Testis (tissue), 2 donors: ENCODE data around the gene POGLUT3.

Experiments
- POLR2A ChIP-seq: fragments of 450-650 bp; IDR thresholded peaks from one replicate; pipeline ENCODE4 v1.6.1; 2017; ENCODE audit warnings: antibody characterized with exemption, mild to moderate bottlenecking, moderate library complexity
- TF ChIP-seq, protein P1 (sequence below), 3 experiments: fragments of 450-650 bp in 2 of 3; fragments of 200-600 bp in 1 of 3; sonication (generic) in 1 of 3; IDR thresholded peaks; one replicate each; pipeline ENCODE4 v1.5.1; 2016 to 2019; ENCODE audit warnings: antibody characterized with exemption in 3 of 3, mild to moderate bottlenecking in 2 of 3, moderate library complexity in 1 of 3

DNA sequence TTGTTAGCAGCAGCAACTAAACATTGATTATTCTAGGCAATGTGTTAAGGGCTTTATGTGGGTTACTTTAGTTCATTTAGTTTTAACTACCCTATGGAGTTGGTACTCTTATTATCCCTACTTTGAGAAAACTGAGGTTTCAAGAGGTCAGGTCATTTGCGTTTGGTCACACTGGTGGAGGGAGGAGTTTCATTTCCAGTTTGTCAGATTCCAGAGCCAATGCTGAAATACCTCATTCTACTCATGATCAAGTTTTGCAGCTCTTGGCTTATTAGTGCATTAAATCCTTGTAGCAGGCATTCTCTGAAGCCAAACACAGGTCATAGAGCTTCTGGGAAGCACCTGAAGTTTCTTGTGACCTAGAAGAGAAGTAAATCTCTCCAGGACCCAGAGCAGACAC lies 24.1 kb upstream of the POGLUT3 start:
- TF ChIP-seq, protein P1, sequence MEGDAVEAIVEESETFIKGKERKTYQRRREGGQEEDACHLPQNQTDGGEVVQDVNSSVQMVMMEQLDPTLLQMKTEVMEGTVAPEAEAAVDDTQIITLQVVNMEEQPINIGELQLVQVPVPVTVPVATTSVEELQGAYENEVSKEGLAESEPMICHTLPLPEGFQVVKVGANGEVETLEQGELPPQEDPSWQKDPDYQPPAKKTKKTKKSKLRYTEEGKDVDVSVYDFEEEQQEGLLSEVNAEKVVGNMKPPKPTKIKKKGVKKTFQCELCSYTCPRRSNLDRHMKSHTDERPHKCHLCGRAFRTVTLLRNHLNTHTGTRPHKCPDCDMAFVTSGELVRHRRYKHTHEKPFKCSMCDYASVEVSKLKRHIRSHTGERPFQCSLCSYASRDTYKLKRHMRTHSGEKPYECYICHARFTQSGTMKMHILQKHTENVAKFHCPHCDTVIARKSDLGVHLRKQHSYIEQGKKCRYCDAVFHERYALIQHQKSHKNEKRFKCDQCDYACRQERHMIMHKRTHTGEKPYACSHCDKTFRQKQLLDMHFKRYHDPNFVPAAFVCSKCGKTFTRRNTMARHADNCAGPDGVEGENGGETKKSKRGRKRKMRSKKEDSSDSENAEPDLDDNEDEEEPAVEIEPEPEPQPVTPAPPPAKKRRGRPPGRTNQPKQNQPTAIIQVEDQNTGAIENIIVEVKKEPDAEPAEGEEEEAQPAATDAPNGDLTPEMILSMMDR (IDR thresholded peaks at IDR 0.05) = no peak
- no peak for TF ChIP-seq POLR2A
